Liver (tissue), 9 donors: ENCODE data around the gene PTPRH. TPM values are rescaled to one million over a fixed set of nuclear protein-coding genes. Genes with fewer than 3 reads are reported as not detected.

ENCODE experiments used
- DNase-seq: peaks from one replicate; pipeline ENCODE4 v3.0.0-alpha.2; 2017; ENCODE audit warnings: low spot score
- H3K27ac ChIP-seq, 2 donors: one replicate each; pipeline ENCODE4 v1.7.0; 2013; ENCODE audit warnings: inconsistent platforms in 2 of 2, low read length in 2 of 2, control low read depth in 1 of 2, low read depth in 1 of 2, mild to moderate bottlenecking in 1 of 2
- H3K27me3 ChIP-seq, 4 donors: one replicate each; pipeline versions ENCODE4 v1.6.1 to v1.7.0; 2013; ENCODE audit warnings: low read length in 3 of 4, inconsistent platforms in 1 of 4, mild to moderate bottlenecking in 1 of 4, moderate library complexity in 1 of 4; ENCODE audit not compliant: control insufficient read depth in 4 of 4, insufficient read depth in 4 of 4
- H3K36me3 ChIP-seq, 4 donors: one replicate each; pipeline versions ENCODE4 v1.6.1 to v1.7.0; 2013; ENCODE audit warnings: low read length in 3 of 4, mild to moderate bottlenecking in 3 of 4, low read depth in 1 of 4, moderate library complexity in 1 of 4; ENCODE audit not compliant: control insufficient read depth in 4 of 4, insufficient read depth in 3 of 4
- H3K4me1 ChIP-seq, 4 donors: one replicate each; pipeline versions ENCODE4 v1.6.1 to v1.7.0; 2013; ENCODE audit warnings: low read length in 3 of 4, mild to moderate bottlenecking in 3 of 4, moderate library complexity in 1 of 4; ENCODE audit not compliant: control insufficient read depth in 4 of 4, insufficient read depth in 4 of 4
- H3K4me3 ChIP-seq, 3 donors: one replicate each; pipeline versions ENCODE4 v1.6.1 to v1.7.0; 2013; ENCODE audit warnings: low read length in 3 of 3, control low read depth in 1 of 3, low read depth in 1 of 3, mild to moderate bottlenecking in 1 of 3
- H3K9ac ChIP-seq, 2 donors: one replicate each; pipeline ENCODE4 v1.7.0; 2013; ENCODE audit warnings: low read length in 2 of 2, mild to moderate bottlenecking in 2 of 2, moderate library complexity in 2 of 2, control low read depth in 1 of 2, low read depth in 1 of 2
- H3K9me3 ChIP-seq, 4 donors: one replicate each; pipeline versions ENCODE4 v1.6.1 to v1.7.0; 2013; ENCODE audit warnings: low read length in 3 of 4; ENCODE audit not compliant: control insufficient read depth in 4 of 4
- EGR1 ChIP-seq, 2 donors: IDR thresholded peaks; 2 replicates each; pipeline ENCODE4 v1.6.1; 2016 to 2018; ENCODE audit warnings: antibody characterized with exemption in 2 of 2, low read depth in 2 of 2
- FOXA1 ChIP-seq: IDR thresholded peaks from 2 replicates; pipeline ENCODE4 v1.6.1; 2016; ENCODE audit warnings: antibody characterized with exemption
- FOXA2 ChIP-seq: IDR thresholded peaks from 2 replicates; pipeline ENCODE4 v1.6.1; 2016; ENCODE audit warnings: antibody characterized with exemption
- GABPA ChIP-seq, 2 donors: IDR thresholded peaks in 1 of 2; conservative IDR thresholded peaks in 1 of 2; 2 replicates each; pipeline ENCODE4 v1.6.1; 2016; ENCODE audit warnings: antibody characterized with exemption in 2 of 2, mild to moderate bottlenecking in 1 of 2, moderate library complexity in 1 of 2
- HNF4A ChIP-seq, 2 donors: conservative IDR thresholded peaks; 2 replicates each; pipeline ENCODE4 v1.6.1; 2016; ENCODE audit warnings: antibody characterized with exemption in 2 of 2, mild to moderate bottlenecking in 2 of 2
- HNF4G ChIP-seq: IDR thresholded peaks from 2 replicates; pipeline ENCODE4 v1.6.1; 2016; ENCODE audit warnings: antibody characterized with exemption
- JUND ChIP-seq, 2 donors: IDR thresholded peaks; 2 replicates each; pipeline ENCODE4 v1.6.1; 2016; ENCODE audit warnings: antibody characterized with exemption in 2 of 2
- NR2F2 ChIP-seq: IDR thresholded peaks from 2 replicates; pipeline ENCODE4 v1.6.1; 2016; ENCODE audit warnings: antibody characterized with exemption
- RAD21 ChIP-seq, 2 donors: IDR thresholded peaks; 2 replicates each; pipeline ENCODE4 v1.6.1; 2016; ENCODE audit warnings: antibody characterized with exemption in 2 of 2, mild to moderate bottlenecking in 2 of 2
- RXRA ChIP-seq, 2 donors: IDR thresholded peaks; 2 replicates each; pipeline ENCODE4 v1.6.1; 2017 to 2018; ENCODE audit warnings: antibody characterized with exemption in 2 of 2, mild to moderate bottlenecking in 1 of 2
- SP1 ChIP-seq: IDR thresholded peaks from 2 replicates; pipeline ENCODE4 v1.6.1; 2018; ENCODE audit warnings: antibody characterized with exemption, mild to moderate bottlenecking
- TAF1 ChIP-seq: conservative IDR thresholded peaks from 2 replicates; pipeline ENCODE4 v1.6.1; 2016; ENCODE audit warnings: antibody characterized with exemption, mild to moderate bottlenecking
- YY1 ChIP-seq: IDR thresholded peaks from 2 replicates; pipeline ENCODE4 v1.6.1; 2016; ENCODE audit warnings: antibody characterized with exemption, mild to moderate bottlenecking
- WGBS: extraction: QIAGEN DNeasy Blood & Tissue Kit; methylation state at CpG from one replicate; pipeline ENCODE4 v1.1.7; 2013; 5-methylcytosine and 5-hydroxymethylcytosine counted together
- polyA plus RNA-seq, 2 donors: library from polyadenylated mRNA; stranded (reverse) in 1 of 2; unstranded in 1 of 2; fragments of 200-250 nt in 1 of 2; fragments of >200 nt in 1 of 2; fragmentation: Nextera tagmentation in 1 of 2; extraction: Ambion mirVana in 1 of 2; gene quantifications; one replicate each; pipeline versions ENCODE4 v1.2.1 to v1.2.3, GENCODE V29; 2013 to 2015
- total RNA-seq, 2 donors: library from RNA; depleted of rRNA; stranded (reverse); fragments of >200 nt; gene quantifications; one replicate each; pipeline ENCODE4 v1.2.3, GENCODE V29; 2014
- TF ChIP-seq, protein P1 (sequence below): IDR thresholded peaks from 2 replicates; pipeline ENCODE4 v1.6.1; 2016; ENCODE audit warnings: antibody characterized with exemption
- TF ChIP-seq, protein P2 (sequence below): fragments of 150-350 bp; IDR thresholded peaks from 2 replicates; pipeline ENCODE4 v1.5.1; 2017; ENCODE audit warnings: improper control_type of control experiment, low read depth, low read length; ENCODE audit not compliant: missing input control
- TF ChIP-seq, protein P3 (sequence below): IDR thresholded peaks from 2 replicates; pipeline ENCODE4 v1.6.1; 2016; ENCODE audit warnings: antibody characterized with exemption, mild to moderate bottlenecking
- TF ChIP-seq, protein P4 (sequence below): IDR thresholded peaks from 2 replicates; pipeline ENCODE4 v1.6.1; 2016; ENCODE audit warnings: antibody characterized with exemption
- donor health status: healthy.
- donor health status: healthy.
- donor health status: healthy.
- donor health status: healthy.
- donor health status: healthy.

The PTPRH gene
- total and polyA plus RNA-seq, 4 donors, result 3.1 to 20.4 (median 11.4) TPM

DNA sequence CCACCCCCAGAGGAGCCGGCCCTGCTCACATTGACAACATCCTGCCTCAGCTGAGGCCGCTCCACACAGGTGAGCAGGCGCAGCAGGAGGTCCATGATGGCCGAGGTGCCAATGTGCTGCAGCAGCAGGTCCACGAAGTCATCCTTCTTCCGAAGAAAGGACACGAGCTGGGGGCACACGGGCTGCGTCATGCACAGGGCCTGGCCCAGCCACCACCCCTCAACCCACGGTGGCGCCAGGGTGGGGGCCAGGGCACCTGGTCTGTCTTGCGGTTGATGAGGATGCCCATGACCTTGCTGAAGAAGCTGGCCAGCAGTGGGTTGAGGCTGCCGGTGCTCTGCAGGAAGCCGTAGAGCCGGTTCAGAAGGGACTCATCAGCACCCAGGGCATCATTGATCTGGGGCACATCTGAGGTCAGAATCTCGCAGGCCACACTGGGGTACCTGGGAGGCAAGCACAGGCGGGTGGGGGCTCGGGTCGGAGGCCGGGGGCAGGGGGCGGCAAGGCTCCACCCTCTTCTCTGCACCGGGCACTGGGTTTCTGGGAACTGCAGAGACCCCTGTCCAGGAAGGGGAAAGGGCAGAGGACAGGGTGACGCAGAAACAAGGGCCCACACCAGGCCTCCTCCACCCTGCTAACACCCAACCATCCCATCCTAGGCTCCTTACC, 36.1 kb upstream of the PTPRH start:
- WGBS, result 96% methylated on average over 23 of the region's 23 CpGs
- H3K4me3 ChIP-seq, result no peak overlapping the region
- TF ChIP-seq, protein P1, sequence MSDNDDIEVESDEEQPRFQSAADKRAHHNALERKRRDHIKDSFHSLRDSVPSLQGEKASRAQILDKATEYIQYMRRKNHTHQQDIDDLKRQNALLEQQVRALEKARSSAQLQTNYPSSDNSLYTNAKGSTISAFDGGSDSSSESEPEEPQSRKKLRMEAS, result no peak
- TF ChIP-seq, protein P2, sequence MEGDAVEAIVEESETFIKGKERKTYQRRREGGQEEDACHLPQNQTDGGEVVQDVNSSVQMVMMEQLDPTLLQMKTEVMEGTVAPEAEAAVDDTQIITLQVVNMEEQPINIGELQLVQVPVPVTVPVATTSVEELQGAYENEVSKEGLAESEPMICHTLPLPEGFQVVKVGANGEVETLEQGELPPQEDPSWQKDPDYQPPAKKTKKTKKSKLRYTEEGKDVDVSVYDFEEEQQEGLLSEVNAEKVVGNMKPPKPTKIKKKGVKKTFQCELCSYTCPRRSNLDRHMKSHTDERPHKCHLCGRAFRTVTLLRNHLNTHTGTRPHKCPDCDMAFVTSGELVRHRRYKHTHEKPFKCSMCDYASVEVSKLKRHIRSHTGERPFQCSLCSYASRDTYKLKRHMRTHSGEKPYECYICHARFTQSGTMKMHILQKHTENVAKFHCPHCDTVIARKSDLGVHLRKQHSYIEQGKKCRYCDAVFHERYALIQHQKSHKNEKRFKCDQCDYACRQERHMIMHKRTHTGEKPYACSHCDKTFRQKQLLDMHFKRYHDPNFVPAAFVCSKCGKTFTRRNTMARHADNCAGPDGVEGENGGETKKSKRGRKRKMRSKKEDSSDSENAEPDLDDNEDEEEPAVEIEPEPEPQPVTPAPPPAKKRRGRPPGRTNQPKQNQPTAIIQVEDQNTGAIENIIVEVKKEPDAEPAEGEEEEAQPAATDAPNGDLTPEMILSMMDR, result no peak
- no peak for TF ChIP-seq HNF4G
- TF ChIP-seq, protein P3, sequence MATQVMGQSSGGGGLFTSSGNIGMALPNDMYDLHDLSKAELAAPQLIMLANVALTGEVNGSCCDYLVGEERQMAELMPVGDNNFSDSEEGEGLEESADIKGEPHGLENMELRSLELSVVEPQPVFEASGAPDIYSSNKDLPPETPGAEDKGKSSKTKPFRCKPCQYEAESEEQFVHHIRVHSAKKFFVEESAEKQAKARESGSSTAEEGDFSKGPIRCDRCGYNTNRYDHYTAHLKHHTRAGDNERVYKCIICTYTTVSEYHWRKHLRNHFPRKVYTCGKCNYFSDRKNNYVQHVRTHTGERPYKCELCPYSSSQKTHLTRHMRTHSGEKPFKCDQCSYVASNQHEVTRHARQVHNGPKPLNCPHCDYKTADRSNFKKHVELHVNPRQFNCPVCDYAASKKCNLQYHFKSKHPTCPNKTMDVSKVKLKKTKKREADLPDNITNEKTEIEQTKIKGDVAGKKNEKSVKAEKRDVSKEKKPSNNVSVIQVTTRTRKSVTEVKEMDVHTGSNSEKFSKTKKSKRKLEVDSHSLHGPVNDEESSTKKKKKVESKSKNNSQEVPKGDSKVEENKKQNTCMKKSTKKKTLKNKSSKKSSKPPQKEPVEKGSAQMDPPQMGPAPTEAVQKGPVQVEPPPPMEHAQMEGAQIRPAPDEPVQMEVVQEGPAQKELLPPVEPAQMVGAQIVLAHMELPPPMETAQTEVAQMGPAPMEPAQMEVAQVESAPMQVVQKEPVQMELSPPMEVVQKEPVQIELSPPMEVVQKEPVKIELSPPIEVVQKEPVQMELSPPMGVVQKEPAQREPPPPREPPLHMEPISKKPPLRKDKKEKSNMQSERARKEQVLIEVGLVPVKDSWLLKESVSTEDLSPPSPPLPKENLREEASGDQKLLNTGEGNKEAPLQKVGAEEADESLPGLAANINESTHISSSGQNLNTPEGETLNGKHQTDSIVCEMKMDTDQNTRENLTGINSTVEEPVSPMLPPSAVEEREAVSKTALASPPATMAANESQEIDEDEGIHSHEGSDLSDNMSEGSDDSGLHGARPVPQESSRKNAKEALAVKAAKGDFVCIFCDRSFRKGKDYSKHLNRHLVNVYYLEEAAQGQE, result no peak
- no peak for TF ChIP-seq RAD21 (IDR thresholded peaks at IDR 0.05)
- no peak for TF ChIP-seq GABPA (IDR thresholded peaks at IDR 0.05 in 1 of 2, conservative IDR thresholded peaks at IDR 0.05 in 1 of 2)
- TF ChIP-seq NR2F2, result no peak
- TF ChIP-seq TAF1, result no peak
- TF ChIP-seq EGR1 (IDR thresholded peaks at IDR 0.05; ENCODE audit: low read depth in 2 of 2), result no peak
- TF ChIP-seq JUND (IDR thresholded peaks at IDR 0.05), result no peak
- H3K27ac ChIP-seq, result no peak overlapping the region
- no peak for DNase-seq
- peaks cover 25 to 61% (median 33%) of the 10 kb centered on the region in 4 donors for H3K36me3 ChIP-seq
- no peaks in the 10 kb centered on the region for H3K27me3 ChIP-seq
- H3K9me3 ChIP-seq, result no peaks in the 10 kb centered on the region
- H3K9ac ChIP-seq, result no peak overlapping the region
- H3K4me1 ChIP-seq, result peaks cover 0 to 5% (median 1%) of the 10 kb centered on the region in 4 donors

DNA sequence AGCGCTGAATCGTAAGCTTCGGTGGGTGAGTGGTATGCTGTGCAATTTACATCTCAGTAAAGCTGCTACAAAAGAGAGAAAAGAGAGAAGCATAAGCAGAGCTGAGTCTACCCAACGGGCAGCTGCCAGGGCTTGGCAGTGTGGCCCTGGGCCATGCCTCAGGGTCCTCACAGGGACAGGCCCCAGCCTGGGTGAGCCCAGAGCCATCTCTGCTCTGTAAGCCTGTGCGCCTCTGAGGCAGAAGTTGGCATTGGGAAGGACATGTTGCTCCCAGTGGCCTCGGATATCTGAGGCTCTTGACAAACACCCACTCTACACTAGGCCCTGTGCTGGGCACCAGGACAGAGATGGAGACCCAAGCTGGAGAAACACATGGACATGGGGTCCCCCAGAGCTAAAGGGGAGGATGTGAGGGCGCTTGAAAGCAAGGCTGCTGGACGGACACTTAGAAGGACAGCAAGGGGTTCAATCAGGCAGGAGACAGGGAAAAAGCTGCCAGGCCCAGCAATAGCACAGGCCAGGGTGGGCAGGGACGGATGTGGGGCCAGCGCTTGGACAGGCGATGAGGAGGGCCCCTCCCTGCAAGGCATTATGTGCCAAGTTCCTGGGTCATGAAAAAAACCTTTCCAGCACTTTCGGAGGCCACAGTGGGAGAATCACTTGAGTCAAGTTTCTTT, 34.8 kb upstream of the PTPRH start:
- H3K4me1 ChIP-seq, result no peaks in the 10 kb centered on the region
- H3K4me3 ChIP-seq, result no peak overlapping the region
- no peaks in the 10 kb centered on the region for H3K9me3 ChIP-seq
- no peaks in the 10 kb centered on the region for H3K27me3 ChIP-seq
- no peak overlapping the region for H3K27ac ChIP-seq
- H3K9ac ChIP-seq, result no peak overlapping the region
- no peak for DNase-seq
- H3K36me3 ChIP-seq, result peaks cover 32 to 71% (median 38%) of the 10 kb centered on the region in 4 donors
- 93% methylated on average over 12 of the region's 12 CpGs for WGBS
- TF ChIP-seq, protein P2, result no peak
- TF ChIP-seq SP1 (no peak), HNF4G (no peak), HNF4A (conservative IDR thresholded peaks at IDR 0.05) (no peak), FOXA2 (no peak), EGR1 (IDR thresholded peaks at IDR 0.05; ENCODE audit: low read depth in 2 of 2) (no peak), YY1 (no peak), NR2F2 (no peak), GABPA (IDR thresholded peaks at IDR 0.05 in 1 of 2, conservative IDR thresholded peaks at IDR 0.05 in 1 of 2) (no peak), RXRA (IDR thresholded peaks at IDR 0.05) (no peak), FOXA1 (no peak), RAD21 (IDR thresholded peaks at IDR 0.05) (no peak), TAF1 (no peak)
- TF ChIP-seq, protein P4, sequence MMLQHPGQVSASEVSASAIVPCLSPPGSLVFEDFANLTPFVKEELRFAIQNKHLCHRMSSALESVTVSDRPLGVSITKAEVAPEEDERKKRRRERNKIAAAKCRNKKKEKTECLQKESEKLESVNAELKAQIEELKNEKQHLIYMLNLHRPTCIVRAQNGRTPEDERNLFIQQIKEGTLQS, result no peak
- TF ChIP-seq, protein P1, result no peak
- TF ChIP-seq, protein P3, result no peak
